Activated CD8-positive, alpha-beta T cell treated with anti-CD3 and anti-CD28 coated beads for 36 hours (primary cell): ENCODE measurements around the gene ROR2. TPM values are rescaled to one million over a fixed set of nuclear protein-coding genes. Genes with fewer than 3 reads are reported as not detected.

Experiments
- ATAC-seq: fragments of 200-7000 bp; cut with Tn5 transposase; one replicate; pipeline ENCODE4 v1.10.0; 2021; ENCODE audit warnings: mild to moderate bottlenecking, moderate library complexity
- CTCF ChIA-PET: fragments of 350-600 bp; sonication (Branson Sonifier 250); formaldehyde crosslinking; loops from one replicate; lab custom pipeline; 2021; ENCODE audit warnings: antibody characterized with exemption; lab: Charles Lee
- POLR2A ChIA-PET: fragments of 350-600 bp; sonication (Branson Sonifier 250); formaldehyde crosslinking; loops from one replicate; lab custom pipeline; 2021; ENCODE audit warnings: antibody characterized with exemption; lab: Charles Lee
- DNase-seq: peaks from one replicate; pipeline ENCODE4 v3.0.0-alpha.2; 2020
- H3K27ac Mint-ChIP-seq: one replicate; pipeline ENCODE4 v1.8.0; 2021; ENCODE audit warnings: mild to moderate bottlenecking, mixed read lengths
- H3K27me3 Mint-ChIP-seq: one replicate; pipeline ENCODE4 v1.8.0; 2021; ENCODE audit warnings: mixed read lengths
- H3K36me3 Mint-ChIP-seq: one replicate; pipeline ENCODE4 v1.8.0; 2021; ENCODE audit warnings: low read depth, mixed read lengths
- H3K4me1 Mint-ChIP-seq: one replicate; pipeline ENCODE4 v1.8.0; 2021; ENCODE audit warnings: low read depth, mixed read lengths
- H3K4me3 Mint-ChIP-seq: one replicate; pipeline ENCODE4 v1.8.0; 2021; ENCODE audit warnings: mild to moderate bottlenecking, moderate library complexity, mixed read lengths
- H3K9me3 Mint-ChIP-seq: one replicate; pipeline ENCODE4 v1.8.0; 2021; ENCODE audit warnings: mixed read lengths
- CTCF ChIP-seq: fragments of 200-600 bp; IDR thresholded peaks from one replicate; pipeline ENCODE4 v1.8.0; 2022; ENCODE audit warnings: antibody characterized with exemption, mild to moderate bottlenecking
- intact Hi-C: fragments of 100-400 bp; cut with micrococcal nuclease; formaldehyde crosslinking; loops from one replicate; pipeline ENCODE4 v1.10.0; 2022
- total RNA-seq, 2 experiments: library from RNA; stranded (reverse); gene quantifications; one replicate each; pipeline ENCODE4 v1.2.3, GENCODE V29; 2021

ROR2 gene
- total RNA-seq, 2 experiments from 2014 or later: not detected

DNA sequence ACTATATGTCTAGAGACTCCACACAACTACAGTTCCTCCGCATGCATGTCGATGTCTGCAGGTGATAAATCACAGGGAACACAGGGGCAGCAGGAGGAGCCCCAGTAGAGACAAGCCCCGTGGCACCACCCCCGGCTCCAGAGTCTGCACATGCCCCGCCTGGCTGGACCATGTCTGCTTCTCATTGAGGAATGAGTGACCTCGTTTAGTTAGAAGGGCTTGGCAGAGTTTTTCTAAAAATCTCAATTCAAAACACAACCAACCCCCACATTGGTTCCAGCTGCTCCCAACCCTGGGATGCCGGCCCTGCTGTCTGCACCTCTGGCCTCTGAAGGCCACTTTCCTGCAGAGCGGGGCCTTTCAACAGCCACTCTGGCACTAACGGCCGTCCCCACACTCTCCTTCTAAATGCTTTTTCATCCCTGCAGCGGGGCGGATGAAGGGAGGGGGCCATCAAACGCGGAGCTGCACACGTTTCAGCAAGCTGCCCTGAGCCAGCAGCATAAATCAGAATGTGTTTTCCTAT lies 106.3 kb downstream of the ROR2 start:
- DNase-seq: no peak
- peaks cover 7% of the 10 kb centered on the region for H3K4me1 Mint-ChIP-seq
- ChIA-PET POLR2A (no interaction called here), CTCF (no interaction called here)
- peaks cover 13% of the 10 kb centered on the region for H3K27me3 Mint-ChIP-seq
- TF ChIP-seq CTCF: no peak
- no peaks in the 10 kb centered on the region for H3K36me3 Mint-ChIP-seq
- no peaks in the 10 kb centered on the region for H3K9me3 Mint-ChIP-seq
- no peak overlapping the region for H3K27ac Mint-ChIP-seq
- intact Hi-C loops: no loop called here
- H3K4me3 Mint-ChIP-seq: no peak overlapping the region
- ATAC-seq: no peak

GRCh38 chr9:91843093-91843492 lies 106.9 kb downstream of the ROR2 start:
- POLR2A ChIA-PET: no interaction called here
- ATAC-seq: no peak
- Mint-ChIP-seq H3K27me3 (peaks cover 12% of the 10 kb centered on the region), H3K27ac (no peak overlapping the region), H3K36me3 (no peaks in the 10 kb centered on the region), H3K4me1 (peaks cover 7% of the 10 kb centered on the region), H3K4me3 (no peak overlapping the region), H3K9me3 (no peaks in the 10 kb centered on the region)
- no peak for TF ChIP-seq CTCF
- intact Hi-C loops: no loop called here
- CTCF ChIA-PET: no interaction called here
- no peak for DNase-seq

GRCh38 chr9:91842358-91843049 lies 107.5 kb downstream of the ROR2 start:
- ChIA-PET CTCF (no interaction called here), POLR2A (no interaction called here)
- H3K9me3 Mint-ChIP-seq: no peaks in the 10 kb centered on the region
- no peak overlapping the region for H3K4me3 Mint-ChIP-seq
- H3K27ac Mint-ChIP-seq: no peak overlapping the region
- H3K36me3 Mint-ChIP-seq: no peaks in the 10 kb centered on the region
- no peak for TF ChIP-seq CTCF
- intact Hi-C loops: no loop called here
- peaks cover 12% of the 10 kb centered on the region for H3K27me3 Mint-ChIP-seq
- peaks cover 2% of the 10 kb centered on the region for H3K4me1 Mint-ChIP-seq
- no peak for ATAC-seq
- DNase-seq: no peak

GRCh38 chr9:91841591-91841990 lies 108.4 kb downstream of the ROR2 start:
- Mint-ChIP-seq H3K27me3 (peaks cover 12% of the 10 kb centered on the region), H3K4me1 (no peaks in the 10 kb centered on the region), H3K27ac (no peak overlapping the region), H3K9me3 (no peaks in the 10 kb centered on the region), H3K4me3 (no peak overlapping the region), H3K36me3 (no peaks in the 10 kb centered on the region)
- intact Hi-C loops: no loop called here
- ATAC-seq: no peak
- TF ChIP-seq CTCF: no peak
- ChIA-PET POLR2A (no interaction called here), CTCF (no interaction called here)
- DNase-seq: no peak

DNA sequence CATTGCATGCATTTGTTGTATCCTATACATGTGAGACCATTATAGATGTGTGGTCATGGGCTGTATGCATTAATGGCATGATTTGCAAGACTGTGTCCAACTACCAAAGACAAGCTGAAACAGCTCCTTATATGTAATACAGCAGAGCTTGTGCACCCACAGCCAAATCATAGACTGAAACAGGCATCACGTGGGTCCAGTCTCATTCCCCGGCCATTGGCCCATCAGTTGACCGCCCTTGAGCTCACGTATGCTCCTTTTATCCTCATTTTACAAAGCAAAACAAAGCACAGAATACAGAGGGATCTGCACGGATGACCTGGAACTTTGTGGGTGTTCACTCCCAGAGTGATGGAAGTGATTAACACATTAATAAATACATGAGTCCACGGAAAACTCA lies 109.1 kb downstream of the ROR2 start:
- no peaks in the 10 kb centered on the region for H3K4me1 Mint-ChIP-seq
- H3K27me3 Mint-ChIP-seq: peaks cover 12% of the 10 kb centered on the region
- no peak overlapping the region for H3K4me3 Mint-ChIP-seq
- POLR2A ChIA-PET: no interaction called here
- no peaks in the 10 kb centered on the region for H3K36me3 Mint-ChIP-seq
- no peak for ATAC-seq
- no peak overlapping the region for H3K27ac Mint-ChIP-seq
- no peak for DNase-seq
- TF ChIP-seq CTCF: no peak
- intact Hi-C loops: no loop called here
- H3K9me3 Mint-ChIP-seq: no peaks in the 10 kb centered on the region
- CTCF ChIA-PET: no interaction called here
